ENCODE results near the gene MCOLN3. TPM values are rescaled to one million over a fixed set of nuclear protein-coding genes. Genes with fewer than 3 reads are reported as not detected.

The MCOLN3 gene
- total RNA-seq, 1 donor from 2014 or later = 11.6 TPM

- TF ChIP-seq, protein P1, sequence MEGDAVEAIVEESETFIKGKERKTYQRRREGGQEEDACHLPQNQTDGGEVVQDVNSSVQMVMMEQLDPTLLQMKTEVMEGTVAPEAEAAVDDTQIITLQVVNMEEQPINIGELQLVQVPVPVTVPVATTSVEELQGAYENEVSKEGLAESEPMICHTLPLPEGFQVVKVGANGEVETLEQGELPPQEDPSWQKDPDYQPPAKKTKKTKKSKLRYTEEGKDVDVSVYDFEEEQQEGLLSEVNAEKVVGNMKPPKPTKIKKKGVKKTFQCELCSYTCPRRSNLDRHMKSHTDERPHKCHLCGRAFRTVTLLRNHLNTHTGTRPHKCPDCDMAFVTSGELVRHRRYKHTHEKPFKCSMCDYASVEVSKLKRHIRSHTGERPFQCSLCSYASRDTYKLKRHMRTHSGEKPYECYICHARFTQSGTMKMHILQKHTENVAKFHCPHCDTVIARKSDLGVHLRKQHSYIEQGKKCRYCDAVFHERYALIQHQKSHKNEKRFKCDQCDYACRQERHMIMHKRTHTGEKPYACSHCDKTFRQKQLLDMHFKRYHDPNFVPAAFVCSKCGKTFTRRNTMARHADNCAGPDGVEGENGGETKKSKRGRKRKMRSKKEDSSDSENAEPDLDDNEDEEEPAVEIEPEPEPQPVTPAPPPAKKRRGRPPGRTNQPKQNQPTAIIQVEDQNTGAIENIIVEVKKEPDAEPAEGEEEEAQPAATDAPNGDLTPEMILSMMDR (IDR thresholded peaks at IDR 0.05; ENCODE audit: insufficient read depth, low read length, poor library complexity, severe bottlenecking) = no peak
- no peaks in the 10 kb centered on the region for H3K27me3 ChIP-seq (ENCODE audit: control insufficient read depth, insufficient read depth, low read length)
- no peaks in the 10 kb centered on the region for H3K36me3 ChIP-seq (ENCODE audit: control insufficient read depth, insufficient read depth, low read length)
- no peak for DNase-seq (ENCODE audit: low read depth)
- H3K4me3 ChIP-seq (ENCODE audit: low read depth, low read length) = no peak overlapping the region
Observed at GRCh38 chr1:85070972-85071492, 22.7 kb upstream of the MCOLN3 start.

DNA sequence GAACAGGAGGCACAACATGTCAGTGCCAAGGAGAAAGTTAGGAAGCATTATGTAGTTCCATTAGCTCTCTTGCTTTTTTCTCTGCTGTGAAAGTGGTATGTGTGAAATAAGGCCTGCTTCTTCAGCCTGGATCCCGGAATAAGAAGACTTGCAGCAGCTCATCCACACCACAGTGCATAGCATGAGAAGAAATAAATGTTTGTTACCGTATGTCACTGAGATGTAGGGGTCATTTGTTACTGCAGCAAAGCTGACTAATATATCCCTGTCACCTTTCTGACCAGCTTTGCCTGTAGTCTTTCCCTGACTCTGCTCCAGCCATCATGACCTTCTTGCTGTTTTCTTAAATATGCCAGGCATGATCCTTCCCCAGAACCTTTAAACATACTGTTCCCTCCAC, 20.5 kb upstream of the MCOLN3 start:
- Histone ChIP-seq H3K27me3 (ENCODE audit: control insufficient read depth, insufficient read depth, low read length) (no peaks in the 10 kb centered on the region), H3K4me3 (ENCODE audit: low read depth, low read length) (no peak overlapping the region), H3K36me3 (ENCODE audit: control insufficient read depth, insufficient read depth, low read length) (no peaks in the 10 kb centered on the region)
- DNase-seq (ENCODE audit: low read depth) = no peak
- TF ChIP-seq, protein P1 (IDR thresholded peaks at IDR 0.05; ENCODE audit: insufficient read depth, low read length, poor library complexity, severe bottlenecking) = no peak

DNA sequence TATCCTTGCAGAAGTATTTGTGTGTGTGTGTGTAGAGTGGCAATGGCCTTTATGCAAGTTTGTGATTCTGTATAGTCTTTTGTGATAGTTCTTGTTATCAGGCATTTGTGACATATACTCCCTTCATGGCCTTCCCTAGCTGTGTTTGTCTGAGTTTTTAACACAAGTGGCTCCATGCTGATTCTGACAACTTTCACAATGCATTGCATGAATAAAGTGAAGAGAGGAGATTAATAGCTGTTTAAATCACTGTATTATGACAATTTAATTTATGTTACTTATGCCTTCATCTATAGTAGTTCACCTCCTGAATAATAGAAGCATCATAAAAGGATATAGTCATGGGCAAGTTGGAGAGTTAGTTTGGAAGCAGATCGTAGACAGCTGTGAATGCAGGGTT, 17.2 kb upstream of the MCOLN3 start:
- no peak for DNase-seq (ENCODE audit: low read depth)
- H3K36me3 ChIP-seq (ENCODE audit: control insufficient read depth, insufficient read depth, low read length) = no peaks in the 10 kb centered on the region
- H3K4me3 ChIP-seq (ENCODE audit: low read depth, low read length) = no peak overlapping the region
- TF ChIP-seq, protein P1 (IDR thresholded peaks at IDR 0.05; ENCODE audit: insufficient read depth, low read length, poor library complexity, severe bottlenecking) = no peak
- H3K27me3 ChIP-seq (ENCODE audit: control insufficient read depth, insufficient read depth, low read length) = no peaks in the 10 kb centered on the region

GRCh38 chr1:85062425-85063026, 14.2 kb upstream of the MCOLN3 start:
- Histone ChIP-seq H3K4me3 (ENCODE audit: low read depth, low read length) (peak overlapping the region; percentile 41), H3K36me3 (ENCODE audit: control insufficient read depth, insufficient read depth, low read length) (no peaks in the 10 kb centered on the region), H3K27me3 (ENCODE audit: control insufficient read depth, insufficient read depth, low read length) (no peaks in the 10 kb centered on the region)
- TF ChIP-seq, protein P1 (IDR thresholded peaks at IDR 0.05; ENCODE audit: insufficient read depth, low read length, poor library complexity, severe bottlenecking) = no peak
- DNase-seq (ENCODE audit: low read depth) = no peak

GRCh38 chr1:85061711-85062424, 13.6 kb upstream of the MCOLN3 start:
- peak; percentile 89 for DNase-seq (ENCODE audit: low read depth)
- Histone ChIP-seq H3K27me3 (ENCODE audit: control insufficient read depth, insufficient read depth, low read length) (no peaks in the 10 kb centered on the region), H3K36me3 (ENCODE audit: control insufficient read depth, insufficient read depth, low read length) (no peaks in the 10 kb centered on the region), H3K4me3 (ENCODE audit: low read depth, low read length) (peak overlapping the region; percentile 45)
- TF ChIP-seq, protein P1 (IDR thresholded peaks at IDR 0.05; ENCODE audit: insufficient read depth, low read length, poor library complexity, severe bottlenecking) = no peak
